ENCODE data around the gene LRRC28.

GRCh38 chr15:99412082-99412481, 160.8 kb downstream of the LRRC28 start:
- no peak for TF ChIP-seq REST (IDR thresholded peaks at IDR 0.05; ENCODE audit: low read depth)
- no peak for TF ChIP-seq ATF3 (IDR thresholded peaks at IDR 0.05)
- no peak for TF ChIP-seq POLR2AphosphoS5 (IDR thresholded peaks at IDR 0.05; ENCODE audit: low read depth, low read length)
- TF ChIP-seq POLR2A (IDR thresholded peaks at IDR 0.05; ENCODE audit: borderline replicate concordance, extremely low read depth, insufficient read depth, insufficient read length) = no peak
- TF ChIP-seq EZH2 (IDR thresholded peaks at IDR 0.05) = no peak
- no peak for TF ChIP-seq CTCF (IDR thresholded peaks at IDR 0.05 in 2 of 3, conservative IDR thresholded peaks at IDR 0.05 in 1 of 3; ENCODE audit: borderline replicate concordance in 1 of 3, insufficient read depth in 1 of 3, low read depth in 2 of 3, low read length in 2 of 3)
- no peak for TF ChIP-seq RAD21 (IDR thresholded peaks at IDR 0.05; ENCODE audit: low read depth)
- TF ChIP-seq SIN3A (IDR thresholded peaks at IDR 0.05; ENCODE audit: low read depth) = no peak
- no peak for TF ChIP-seq YY1 (IDR thresholded peaks at IDR 0.05; ENCODE audit: extremely low read depth, insufficient replicate concordance, low read depth, low read length)
- TF ChIP-seq ZBTB33 (IDR thresholded peaks at IDR 0.05; ENCODE audit: extremely low read depth, insufficient replicate concordance, low read length) = no peak
- no peak for TF ChIP-seq CEBPB (IDR thresholded peaks at IDR 0.05; ENCODE audit: low read depth)
- TF ChIP-seq FOSL1 (IDR thresholded peaks at IDR 0.05; ENCODE audit: low read depth) = no peak
- TF ChIP-seq TCF7L2 (IDR thresholded peaks at IDR 0.05; ENCODE audit: borderline replicate concordance, extremely low read depth, insufficient read depth, insufficient read length) = no peak
- no peak for TF ChIP-seq EGR1 (IDR thresholded peaks at IDR 0.05; ENCODE audit: low read depth)

Data from HCT116 (cell line).